Right cardiac atrium (tissue), 5 donors: Measurements from ENCODE around the gene SIGLEC11. TPM values are rescaled to one million over a fixed set of nuclear protein-coding genes. Genes with fewer than 3 reads are reported as not detected.
A peak's percentile ranks its signal among the peaks of the same experiment; 100 is the strongest.

ENCODE experiments used
- ATAC-seq, 2 donors: fragments of 200-7000 bp; cut with Tn5 transposase; one replicate each; pipeline versions ENCODE4 v1.8.0 to v1.9.1; 2020; ENCODE audit warnings: moderate library complexity in 2 of 2, mild to moderate bottlenecking in 1 of 2
- DNase-seq, 3 donors: peaks; one replicate each; pipeline ENCODE4 v3.0.0-alpha.2; 2020
- H3K27ac ChIP-seq: one replicate; pipeline ENCODE4 v1.5.1; 2013; ENCODE audit warnings: mild to moderate bottlenecking, low read length, control low read depth, moderate library complexity
- H3K27me3 ChIP-seq: one replicate; pipeline ENCODE4 v1.6.1; 2013; ENCODE audit not compliant: control insufficient read depth, insufficient read depth
- H3K4me1 ChIP-seq: one replicate; pipeline ENCODE4 v1.6.1; 2013; ENCODE audit warnings: low read length; ENCODE audit not compliant: control insufficient read depth, insufficient read depth
- H3K4me3 ChIP-seq: one replicate; pipeline ENCODE4 v1.5.1; 2013; ENCODE audit warnings: low read length, control low read depth
- H3K9me3 ChIP-seq: one replicate; pipeline ENCODE4 v1.6.1; 2013; ENCODE audit warnings: low read length; ENCODE audit not compliant: control insufficient read depth
- WGBS: extraction: QIAGEN DNeasy Blood & Tissue Kit; methylation state at CpG from one replicate; pipeline ENCODE4 v1.1.7; 2013; 5-methylcytosine and 5-hydroxymethylcytosine counted together
- intact Hi-C, 4 donors: fragments of 100-400 bp; cut with DNase I; formaldehyde crosslinking; loops; one replicate each; pipeline versions ENCODE4 v1.11.0 to v1.14.0; 2022 to 2023
- polyA plus RNA-seq: library from polyadenylated mRNA; stranded (reverse); fragments of 200-250 nt; gene quantifications from one replicate; pipeline ENCODE4 v1.2.3, GENCODE V29; 2013
- total RNA-seq, 4 donors: library from RNA; stranded (reverse); fragmentation: NEBNext Ultra II Directional; extraction: Animal tissue kit (Norgen Biotek cat#: 25700); gene quantifications; one replicate each; pipeline ENCODE4 v1.2.1, GENCODE V29; 2021
- donor health status: healthy with polysubstance abuse.
- donor health status: DM: no; HTN: yes; CAD: no.
- donor health status: DM: no; HTN: no; CAD: no.
- donor health status: DM: no; HTN: yes; CAD: no; lungs with severe emphysema.
- donor health status: DM: yes; HTN: yes; CAD: no.

The SIGLEC11 gene
- total and polyA plus RNA-seq, 5 donors, result 0.64 to 1.6 (median 1.3) TPM

DNA sequence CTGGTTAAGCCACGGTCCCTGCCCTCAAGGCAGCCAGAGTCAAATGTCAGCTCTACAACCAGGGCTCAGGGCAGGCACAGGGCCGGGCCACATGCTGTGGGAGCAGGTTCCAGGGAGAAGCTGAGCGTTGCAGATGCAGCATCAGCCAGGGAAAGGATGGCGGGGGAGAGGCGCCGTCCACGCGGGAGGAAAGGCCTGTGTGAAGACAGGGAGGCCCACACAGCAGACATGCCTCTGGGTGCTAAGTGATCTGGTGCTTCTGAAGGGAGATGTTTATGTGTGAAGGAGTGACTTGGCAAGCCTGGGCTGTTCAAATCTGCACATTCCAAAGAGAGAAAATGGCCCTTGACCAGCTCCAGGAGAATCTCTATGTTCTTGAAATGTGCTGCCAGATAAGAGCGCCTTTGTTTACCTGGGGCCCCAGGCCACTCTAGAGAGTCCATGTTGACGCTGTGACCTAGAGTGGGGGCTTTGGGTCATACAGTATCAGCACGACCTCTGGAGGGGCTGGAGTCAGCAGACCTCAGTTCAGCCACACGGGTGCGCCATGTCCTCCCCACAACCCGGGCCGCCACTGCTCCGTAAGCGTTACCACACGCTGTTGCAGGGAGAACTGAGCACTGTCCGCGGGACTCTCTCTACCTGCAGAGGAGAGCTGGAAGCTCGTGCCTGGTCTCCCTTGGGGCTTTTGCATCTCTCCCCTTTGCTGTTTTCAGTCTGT is 47.8 kb downstream of the SIGLEC11 start:
- Histone ChIP-seq H3K4me1 (no peaks in the 10 kb centered on the region), H3K9me3 (no peaks in the 10 kb centered on the region), H3K27me3 (no peaks in the 10 kb centered on the region), H3K27ac (no peak overlapping the region), H3K4me3 (no peak overlapping the region)
- DNase-seq (peak in 1 of 3 donors; percentile 58), ATAC-seq (no peak)
- intact Hi-C loops, result no loop called here
- WGBS, result 79% methylated on average over 21 of the region's 21 CpGs

DNA sequence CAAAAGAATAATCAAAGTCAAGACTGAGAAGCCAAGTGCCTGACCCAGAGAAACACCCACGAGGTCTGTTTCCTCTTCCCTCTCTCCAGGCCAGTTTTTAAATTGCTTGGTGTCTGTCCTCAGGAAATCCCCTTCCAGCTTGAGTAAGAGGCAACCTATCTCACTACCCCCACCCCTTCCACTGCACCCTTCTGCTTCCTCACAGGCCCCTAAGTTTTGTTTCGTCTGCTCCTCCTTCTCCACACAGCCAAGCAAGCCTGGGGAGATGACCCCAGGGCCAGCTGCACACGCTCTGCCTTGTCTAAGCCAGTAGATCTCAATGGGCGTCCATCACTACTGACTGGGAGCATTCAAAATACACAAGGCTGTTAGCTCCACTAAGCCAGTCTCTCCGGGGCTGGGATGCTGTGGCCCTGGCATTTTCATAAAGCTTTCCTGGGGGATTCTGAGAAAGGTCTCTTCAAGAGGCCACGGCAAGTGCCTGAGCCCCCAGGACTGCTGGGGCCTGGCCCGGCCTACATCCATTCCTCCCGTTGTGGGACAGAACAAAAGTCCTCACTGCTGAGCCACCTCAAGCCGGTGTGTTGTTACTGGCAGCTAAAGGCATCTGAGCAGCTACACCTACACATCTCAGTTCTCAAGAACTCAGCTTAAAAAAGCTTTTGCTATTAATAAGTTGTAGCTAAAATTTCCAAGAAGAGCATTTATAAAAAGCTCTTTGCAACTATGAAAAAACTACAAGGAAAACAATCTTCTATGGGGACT is 49.4 kb downstream of the SIGLEC11 start:
- Histone ChIP-seq H3K9me3 (no peaks in the 10 kb centered on the region), H3K27me3 (no peaks in the 10 kb centered on the region), H3K27ac (no peak overlapping the region), H3K4me1 (no peaks in the 10 kb centered on the region), H3K4me3 (no peak overlapping the region)
- intact Hi-C loops, result no loop called here
- ATAC-seq, result peak in 1 of 2 donors; percentile 25
- no peak for DNase-seq
- 50% methylated on average over 9 of the region's 9 CpGs for WGBS

DNA sequence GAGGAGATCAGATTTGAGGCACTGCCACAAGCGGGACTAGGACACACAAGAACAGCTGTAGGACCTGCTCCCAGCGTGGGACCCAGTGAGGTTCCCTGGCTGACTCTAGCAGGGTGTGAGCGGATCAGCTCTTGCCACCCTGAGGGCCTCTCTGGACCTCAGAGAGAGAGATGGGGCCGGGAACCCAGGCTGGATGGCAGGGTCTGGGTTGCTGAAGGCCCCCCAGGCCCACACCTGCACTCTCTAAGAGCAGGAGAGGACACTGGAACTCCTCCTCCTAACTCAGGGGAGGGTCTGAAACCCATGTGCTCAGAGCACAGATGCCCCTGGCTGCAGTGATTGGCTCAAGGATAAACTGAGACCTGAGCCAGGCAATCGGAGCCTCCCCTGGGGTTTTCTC is 50.8 kb downstream of the SIGLEC11 start:
- no peak for DNase-seq
- no peaks in the 10 kb centered on the region for H3K4me1 ChIP-seq
- no peak for ATAC-seq
- no peak overlapping the region for H3K4me3 ChIP-seq
- no peak overlapping the region for H3K27ac ChIP-seq
- 93% methylated on average over 5 of the region's 5 CpGs for WGBS
- intact Hi-C loops, result no loop called here
- no peaks in the 10 kb centered on the region for H3K9me3 ChIP-seq
- H3K27me3 ChIP-seq, result no peaks in the 10 kb centered on the region

DNA sequence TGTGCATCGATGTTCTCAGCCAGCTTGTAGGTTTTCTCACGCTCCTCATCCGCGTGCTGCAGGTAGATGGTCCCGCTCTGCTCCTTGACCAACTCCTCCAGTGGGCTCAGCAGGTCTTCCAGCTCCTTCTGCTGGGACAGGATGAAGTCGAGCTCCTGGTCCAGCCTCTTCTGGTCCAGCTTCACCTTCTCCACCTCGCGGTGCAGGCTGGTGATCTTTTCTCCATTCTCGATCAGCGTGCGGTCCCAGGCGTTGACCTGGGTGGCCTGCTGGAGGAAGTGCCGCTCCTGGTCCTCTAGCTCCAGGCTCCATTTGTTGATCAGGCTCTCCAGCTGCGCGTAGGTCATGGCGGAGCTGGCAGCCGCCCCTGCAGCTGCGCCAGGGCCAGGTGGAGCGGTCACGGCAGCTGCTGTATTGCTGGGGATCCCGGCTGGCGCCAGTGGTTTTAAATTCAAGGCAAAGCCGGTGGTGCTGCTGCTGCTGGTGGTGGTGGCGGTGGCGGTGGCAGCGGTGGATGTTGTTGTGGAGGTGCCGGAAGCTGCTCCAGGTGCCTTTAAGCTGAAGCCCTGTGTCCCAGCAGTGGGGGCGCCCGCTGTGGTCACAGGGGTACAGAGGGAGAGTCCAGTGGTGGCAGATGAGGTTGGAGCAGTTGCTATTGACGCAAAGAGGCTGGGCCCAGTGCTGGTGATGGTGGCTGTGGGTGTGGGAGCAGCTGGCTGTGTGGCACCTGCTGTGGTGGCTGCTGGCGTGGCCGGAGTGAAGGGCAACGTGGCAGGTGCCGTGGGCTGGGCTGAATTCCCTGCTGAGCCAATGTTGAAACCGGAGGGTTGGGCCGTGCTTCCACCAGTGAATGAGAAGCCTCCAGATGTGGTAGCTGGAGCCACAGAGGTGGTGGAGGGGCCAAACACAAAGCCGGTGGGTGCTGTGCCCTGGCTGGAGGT is 52.2 kb downstream of the SIGLEC11 start:
- peak in 1 of 3 donors; percentile 40 for DNase-seq
- intact Hi-C loops, result no loop called here
- Histone ChIP-seq H3K4me3 (no peak overlapping the region), H3K4me1 (no peaks in the 10 kb centered on the region), H3K9me3 (no peaks in the 10 kb centered on the region), H3K27me3 (no peaks in the 10 kb centered on the region), H3K27ac (no peak overlapping the region)
- ATAC-seq, result no peak
- WGBS, result 96% methylated on average over 37 of the region's 37 CpGs

DNA sequence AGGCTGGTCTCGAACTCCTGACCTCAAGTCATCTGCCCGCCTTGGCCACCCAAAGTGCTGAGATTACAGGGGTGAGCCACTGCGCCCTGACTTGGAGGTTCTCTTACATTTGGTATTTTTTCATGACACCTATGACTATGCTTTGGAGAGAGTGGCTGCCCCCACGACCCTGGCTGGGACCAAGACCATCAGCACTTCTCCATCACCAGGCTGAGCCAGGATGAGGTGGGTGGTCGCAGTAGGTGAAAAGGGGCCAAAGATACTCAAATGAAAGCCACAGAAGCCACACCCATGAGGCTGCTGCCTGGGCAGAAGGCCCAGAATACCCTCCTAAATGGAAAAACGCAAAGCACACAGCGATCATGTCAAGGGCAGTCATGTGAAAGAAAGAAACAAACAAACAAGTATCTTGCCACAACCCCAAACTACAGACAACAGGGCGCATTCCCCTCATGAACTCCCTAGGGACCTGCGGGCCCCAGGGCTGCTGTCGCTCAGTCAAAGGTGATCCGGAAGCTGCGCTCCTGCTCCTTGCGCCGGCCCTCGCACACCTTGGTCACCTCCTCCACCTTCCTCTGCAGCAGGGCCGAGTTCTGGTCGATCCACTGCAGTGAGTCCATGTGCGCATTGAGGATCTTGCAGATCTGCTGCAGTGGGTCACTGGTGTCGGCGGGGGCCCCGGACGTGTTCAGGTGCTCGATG is 53.1 kb downstream of the SIGLEC11 start:
- 91% methylated on average over 23 of the region's 23 CpGs for WGBS
- H3K27me3 ChIP-seq, result no peaks in the 10 kb centered on the region
- H3K4me1 ChIP-seq, result no peaks in the 10 kb centered on the region
- no peak overlapping the region for H3K4me3 ChIP-seq
- no peak for ATAC-seq
- H3K27ac ChIP-seq, result no peak overlapping the region
- no peak for DNase-seq
- intact Hi-C loops, result no loop called here
- H3K9me3 ChIP-seq, result no peaks in the 10 kb centered on the region

DNA sequence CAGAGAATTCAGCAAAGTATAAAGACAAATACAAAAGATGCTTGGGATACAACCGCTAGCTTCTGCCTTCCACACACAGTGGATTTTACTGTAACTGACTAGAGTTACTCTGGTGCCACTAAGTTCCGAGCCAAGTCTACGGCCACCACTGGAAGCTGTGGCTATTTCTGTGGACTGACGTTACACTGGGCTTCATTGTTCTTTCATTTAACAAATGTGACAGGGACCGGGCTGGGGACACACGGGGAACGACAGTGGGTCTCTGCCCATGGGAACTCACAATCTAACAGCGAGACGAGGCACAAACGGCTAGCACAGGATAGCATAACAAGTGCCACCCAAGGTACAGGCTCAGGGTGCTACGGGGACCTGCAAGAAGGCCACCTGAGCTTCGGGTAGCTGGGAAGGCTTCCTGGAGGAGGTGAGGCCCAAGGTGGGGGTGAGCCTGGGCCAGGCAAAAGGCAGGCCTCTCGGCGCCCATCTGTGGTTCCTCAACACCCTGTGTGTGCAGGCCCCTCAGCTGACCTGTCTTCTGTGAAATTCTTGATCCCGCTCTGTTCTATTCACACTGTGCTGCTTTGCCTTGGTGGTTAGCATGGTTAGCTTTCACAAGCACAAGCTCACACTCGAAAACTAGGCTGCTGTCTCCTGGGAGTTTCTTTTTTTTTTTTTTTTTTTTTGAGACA is 54.0 kb downstream of the SIGLEC11 start:
- intact Hi-C loops, result no loop called here
- Histone ChIP-seq H3K27ac (no peak overlapping the region), H3K27me3 (no peaks in the 10 kb centered on the region), H3K4me3 (no peak overlapping the region), H3K9me3 (no peaks in the 10 kb centered on the region), H3K4me1 (no peaks in the 10 kb centered on the region)
- DNase-seq (no peak), ATAC-seq (no peak)
- 91% methylated on average over 16 of the region's 16 CpGs for WGBS

DNA sequence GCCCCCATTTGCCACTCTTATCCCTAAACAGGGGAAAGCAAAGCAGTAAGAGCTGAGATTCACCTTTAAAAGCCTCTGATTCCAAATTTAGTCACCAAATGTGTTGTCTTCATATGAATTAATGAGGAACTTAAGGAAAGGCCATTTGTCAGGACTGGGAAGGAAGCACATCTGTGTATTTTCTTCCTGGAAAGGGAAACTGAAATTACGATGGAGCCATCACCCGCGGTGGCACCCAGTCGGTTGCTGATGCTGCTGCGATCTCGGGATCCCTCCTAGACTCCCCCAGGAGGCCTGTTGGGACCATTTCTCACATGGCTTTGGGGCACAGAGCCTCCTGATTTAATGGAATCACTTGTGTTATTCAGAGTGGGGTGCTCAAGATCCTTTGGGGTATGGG is 56.8 kb downstream of the SIGLEC11 start:
- H3K27ac ChIP-seq, result no peak overlapping the region
- DNase-seq, result no peak
- WGBS, result 55% methylated on average over 6 of the region's 6 CpGs
- no peak for ATAC-seq
- intact Hi-C loops, result no loop called here
- no peaks in the 10 kb centered on the region for H3K9me3 ChIP-seq
- no peaks in the 10 kb centered on the region for H3K27me3 ChIP-seq
- no peak overlapping the region for H3K4me3 ChIP-seq
- H3K4me1 ChIP-seq, result no peaks in the 10 kb centered on the region

Other genes with a start within 250 kb of the SIGLEC11 start
- gene TSKS, start 197.9 kb downstream of the SIGLEC11 start, total RNA-seq, result 1 to 10 TPM in 3 of 4 donors, under 1 TPM in 1; 0.59 to 1.4 (median 1.2) TPM
- gene TSKS, start 197.9 kb downstream of the SIGLEC11 start, polyA plus RNA-seq, result 1.1 TPM
- gene AP2A1, start 194.2 kb downstream of the SIGLEC11 start, total RNA-seq, result 10 to 100 TPM; 58.8 to 80.7 (median 73.7) TPM
- 50.8 TPM for gene AP2A1, start 194.2 kb downstream of the SIGLEC11 start, polyA plus RNA-seq
- gene FUZ, start 147.9 kb downstream of the SIGLEC11 start, total RNA-seq, result 10 to 100 TPM; 13.2 to 21.3 (median 16.4) TPM
- gene FUZ, start 147.9 kb downstream of the SIGLEC11 start, polyA plus RNA-seq, result 25.8 TPM
- 10 to 100 TPM; 37.8 to 50.4 (median 43.1) TPM for gene MED25, start 142.9 kb downstream of the SIGLEC11 start, total RNA-seq
- 39.2 TPM for gene MED25, start 142.9 kb downstream of the SIGLEC11 start, polyA plus RNA-seq
- gene PTOV1, start 110.0 kb downstream of the SIGLEC11 start, total RNA-seq, result 100 to 1,000 TPM; 127 to 146 (median 141) TPM
- 134 TPM for gene PTOV1, start 110.0 kb downstream of the SIGLEC11 start, polyA plus RNA-seq
- gene PNKP, start 93.6 kb downstream of the SIGLEC11 start, total RNA-seq, result 100 to 1,000 TPM in 1 of 4 donors, 10 to 100 TPM in 3; 38.6 to 144 (median 42.9) TPM
- gene PNKP, start 93.6 kb downstream of the SIGLEC11 start, polyA plus RNA-seq, result 40.8 TPM
- gene AKT1S1, start 83.8 kb downstream of the SIGLEC11 start, total RNA-seq, result 10 to 100 TPM; 32.4 to 38.7 (median 36.4) TPM
- 40.2 TPM for gene AKT1S1, start 83.8 kb downstream of the SIGLEC11 start, polyA plus RNA-seq
- 10 to 100 TPM; 35.7 to 45.7 (median 42.1) TPM for gene TBC1D17, start 83.5 kb downstream of the SIGLEC11 start, total RNA-seq
- gene TBC1D17, start 83.5 kb downstream of the SIGLEC11 start, polyA plus RNA-seq, result 35.6 TPM
- gene IL4I1, start 64.3 kb downstream of the SIGLEC11 start, total RNA-seq, result under 1 TPM in 3 of 4 donors, not detected in 1; 0.24 to 0.92 (median 0.60) TPM
- gene IL4I1, start 64.3 kb downstream of the SIGLEC11 start, polyA plus RNA-seq, result 0.29 TPM
- gene ATF5, start 32.0 kb downstream of the SIGLEC11 start, total RNA-seq, result 10 to 100 TPM in 2 of 4 donors, 1 to 10 TPM in 2; 7.1 to 12.9 (median 9.4) TPM
- 16.8 TPM for gene ATF5, start 32.0 kb downstream of the SIGLEC11 start, polyA plus RNA-seq
- gene NUP62, start 31.7 kb downstream of the SIGLEC11 start, total RNA-seq, result 10 to 100 TPM; 25.9 to 34.0 (median 29.7) TPM
- gene NUP62, start 31.7 kb downstream of the SIGLEC11 start, polyA plus RNA-seq, result 19.9 TPM
- gene VRK3, start 64.2 kb upstream of the SIGLEC11 start, total RNA-seq, result 10 to 100 TPM; 17.7 to 27.1 (median 24.5) TPM
- 15.6 TPM for gene VRK3, start 64.2 kb upstream of the SIGLEC11 start, polyA plus RNA-seq
- 1 to 10 TPM; 3.9 to 5.5 (median 5.1) TPM for gene ZNF473, start 64.8 kb upstream of the SIGLEC11 start, total RNA-seq
- 2.1 TPM for gene ZNF473, start 64.8 kb upstream of the SIGLEC11 start, polyA plus RNA-seq
- not detected for gene IZUMO2, start 202.1 kb upstream of the SIGLEC11 start, total RNA-seq
- gene IZUMO2, start 202.1 kb upstream of the SIGLEC11 start, polyA plus RNA-seq, result not detected
- 10 to 100 TPM; 69.9 to 92.9 (median 76.5) TPM for gene MYH14, start 242.4 kb upstream of the SIGLEC11 start, total RNA-seq
- 73.6 TPM for gene MYH14, start 242.4 kb upstream of the SIGLEC11 start, polyA plus RNA-seq